DND-41 (cell line): ENCODE measurements around the gene CAAP1.

ENCODE experiments used
- CTCF ChIP-seq: IDR thresholded peaks from 2 replicates; pipeline ENCODE4 v1.5.1; 2012; ENCODE audit warnings: borderline replicate concordance, low read length, moderate library complexity, mild to moderate bottlenecking; ENCODE audit not compliant: poor library complexity, severe bottlenecking; ENCODE audit errors: extremely low read depth
- EZH2 ChIP-seq: IDR thresholded peaks from 3 replicates; pipeline ENCODE4 v1.6.1; 2012; ENCODE audit warnings: borderline replicate concordance, low read depth, mild to moderate bottlenecking, moderate library complexity, low read length, inconsistent platforms; ENCODE audit not compliant: severe bottlenecking

DNA sequence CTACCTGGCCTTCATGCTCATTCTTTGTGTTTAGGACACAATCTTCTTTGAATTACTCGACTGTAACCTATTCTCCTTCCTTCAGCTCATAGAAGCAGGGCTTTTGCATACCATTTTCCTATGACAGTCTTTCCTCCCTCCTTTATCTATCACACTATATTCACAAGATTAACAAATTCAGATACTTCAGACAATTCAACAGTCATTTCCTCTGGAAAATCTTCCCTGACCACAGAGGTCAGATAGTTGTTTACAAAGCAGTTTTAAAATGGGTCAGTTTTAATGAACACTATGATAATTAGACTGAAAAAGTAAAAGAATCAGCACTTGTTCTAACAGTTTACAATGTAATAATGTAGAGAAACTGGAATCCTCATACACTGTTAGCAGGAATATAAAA, 4.3 kb downstream of the CAAP1 start:
- TF ChIP-seq CTCF (no peak), EZH2 (no peak)
